Measurements from ENCODE around the gene GRHL3. TPM values are rescaled to one million over a fixed set of nuclear protein-coding genes. Genes with fewer than 3 reads are reported as not detected.

GRHL3 gene
- polyA plus RNA-seq, 2 donors = 59.0 to 115 TPM

DNA sequence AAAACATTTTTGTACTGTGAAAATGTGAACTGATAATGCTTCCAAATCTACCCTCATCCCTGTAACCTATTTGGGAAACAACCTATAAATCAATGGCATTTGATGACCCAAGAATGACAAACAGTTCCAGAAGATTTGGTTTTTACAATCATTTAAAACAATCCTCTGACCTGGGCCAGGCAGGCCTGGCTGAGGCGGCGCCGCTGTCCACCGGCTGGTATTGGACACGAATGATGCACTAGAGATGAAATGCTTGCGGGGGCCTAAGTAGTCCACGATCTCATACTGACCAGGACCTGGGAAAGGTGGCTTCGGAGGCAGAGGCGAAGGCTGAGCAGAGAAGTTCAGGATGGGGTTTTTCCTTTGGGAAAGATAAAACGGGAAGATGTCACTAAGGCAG lies 41.5 kb downstream of the GRHL3 start:
- no peaks in the 10 kb centered on the region for H3K27me3 ChIP-seq (ENCODE audit: control insufficient read depth in 1 of 2, insufficient read depth in 2 of 2, low read length in 2 of 2)
- no peak overlapping the region for H3K4me3 ChIP-seq (ENCODE audit: low read depth in 1 of 2, low read length in 2 of 2)
- 98% methylated on average over 10 of the region's 10 CpGs for WGBS, 2 donors
- peaks cover 0 to 5% of the 10 kb centered on the region in 2 donors for H3K36me3 ChIP-seq (ENCODE audit: control insufficient read depth in 2 of 2, insufficient read depth in 2 of 2, low read length in 1 of 2)
- no peaks in the 10 kb centered on the region for H3K9me3 ChIP-seq (ENCODE audit: control insufficient read depth in 2 of 2, insufficient read depth in 1 of 2, low read depth in 1 of 2, low read length in 1 of 2)
- peaks cover 0 to 17% of the 10 kb centered on the region in 2 donors for H3K4me1 ChIP-seq (ENCODE audit: control insufficient read depth in 2 of 2, insufficient read depth in 2 of 2, low read length in 1 of 2)
- no peak overlapping the region for H3K27ac ChIP-seq (ENCODE audit: low read depth in 2 of 2, low read length in 1 of 2)

DNA sequence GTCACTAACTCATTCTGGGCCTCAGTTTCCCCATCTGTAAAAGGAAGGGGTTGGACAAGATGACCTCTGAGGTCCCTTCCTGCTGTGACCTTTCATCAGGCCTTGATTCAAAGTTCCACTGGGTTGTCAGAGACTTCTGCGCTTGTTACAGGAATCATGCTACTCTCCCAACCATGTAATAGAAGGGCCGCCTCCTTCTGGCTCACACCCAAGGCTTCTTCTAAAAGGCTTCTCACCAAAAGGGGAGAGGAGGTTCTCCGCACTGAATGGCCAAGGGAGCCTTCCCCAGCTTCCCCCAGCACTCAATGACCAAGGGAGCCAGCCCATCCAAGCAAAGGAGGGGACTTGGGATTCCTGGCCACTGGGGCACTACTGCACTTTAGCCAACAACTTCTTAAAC lies 42.7 kb downstream of the GRHL3 start:
- H3K4me1 ChIP-seq (ENCODE audit: control insufficient read depth in 2 of 2, insufficient read depth in 2 of 2, low read length in 1 of 2) = peaks cover 0 to 22% of the 10 kb centered on the region in 2 donors
- H3K27me3 ChIP-seq (ENCODE audit: control insufficient read depth in 1 of 2, insufficient read depth in 2 of 2, low read length in 2 of 2) = no peaks in the 10 kb centered on the region
- peak overlapping the region in 1 of 2 donors; percentile 95 for H3K27ac ChIP-seq (ENCODE audit: low read depth in 2 of 2, low read length in 1 of 2)
- no peaks in the 10 kb centered on the region for H3K9me3 ChIP-seq (ENCODE audit: control insufficient read depth in 2 of 2, insufficient read depth in 1 of 2, low read depth in 1 of 2, low read length in 1 of 2)
- 93 to 98% methylated on average over 3 of the region's 3 CpGs for WGBS, 2 donors
- H3K4me3 ChIP-seq (ENCODE audit: low read depth in 1 of 2, low read length in 2 of 2) = no peak overlapping the region
- peaks cover 0 to 5% of the 10 kb centered on the region in 2 donors for H3K36me3 ChIP-seq (ENCODE audit: control insufficient read depth in 2 of 2, insufficient read depth in 2 of 2, low read length in 1 of 2)

DNA sequence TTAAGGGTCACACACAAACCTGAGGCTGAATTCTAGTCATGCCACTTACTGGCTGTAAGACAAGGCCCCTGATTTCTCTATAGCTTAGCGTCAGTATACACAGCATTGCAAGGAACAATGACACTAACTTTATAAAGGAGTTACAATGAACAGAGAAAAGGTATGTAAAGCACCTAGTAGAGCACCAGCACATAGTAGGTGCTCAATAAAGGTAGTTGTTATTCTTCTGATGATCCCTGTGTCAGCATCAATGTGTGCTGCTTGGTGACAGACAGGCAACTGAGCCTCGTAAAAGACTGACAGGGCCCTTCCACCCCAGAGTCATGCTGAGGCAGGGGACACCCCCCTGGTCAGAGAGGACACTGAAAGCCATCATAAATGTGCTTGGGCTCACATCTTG lies 43.2 kb downstream of the GRHL3 start:
- H3K36me3 ChIP-seq (ENCODE audit: control insufficient read depth in 2 of 2, insufficient read depth in 2 of 2, low read length in 1 of 2) = peaks cover 0 to 4% of the 10 kb centered on the region in 2 donors
- H3K27me3 ChIP-seq (ENCODE audit: control insufficient read depth in 1 of 2, insufficient read depth in 2 of 2, low read length in 2 of 2) = no peaks in the 10 kb centered on the region
- H3K4me3 ChIP-seq (ENCODE audit: low read depth in 1 of 2, low read length in 2 of 2) = no peak overlapping the region
- H3K27ac ChIP-seq (ENCODE audit: low read depth in 2 of 2, low read length in 1 of 2) = peak overlapping the region; percentile 90 to 95
- H3K4me1 ChIP-seq (ENCODE audit: control insufficient read depth in 2 of 2, insufficient read depth in 2 of 2, low read length in 1 of 2) = peaks cover 0 to 22% of the 10 kb centered on the region in 2 donors
- whole genome bisulfite sequencing, 2 donors = 85% methylated on average over 2 of the region's 2 CpGs
- H3K9me3 ChIP-seq (ENCODE audit: control insufficient read depth in 2 of 2, insufficient read depth in 1 of 2, low read depth in 1 of 2, low read length in 1 of 2) = no peaks in the 10 kb centered on the region

DNA sequence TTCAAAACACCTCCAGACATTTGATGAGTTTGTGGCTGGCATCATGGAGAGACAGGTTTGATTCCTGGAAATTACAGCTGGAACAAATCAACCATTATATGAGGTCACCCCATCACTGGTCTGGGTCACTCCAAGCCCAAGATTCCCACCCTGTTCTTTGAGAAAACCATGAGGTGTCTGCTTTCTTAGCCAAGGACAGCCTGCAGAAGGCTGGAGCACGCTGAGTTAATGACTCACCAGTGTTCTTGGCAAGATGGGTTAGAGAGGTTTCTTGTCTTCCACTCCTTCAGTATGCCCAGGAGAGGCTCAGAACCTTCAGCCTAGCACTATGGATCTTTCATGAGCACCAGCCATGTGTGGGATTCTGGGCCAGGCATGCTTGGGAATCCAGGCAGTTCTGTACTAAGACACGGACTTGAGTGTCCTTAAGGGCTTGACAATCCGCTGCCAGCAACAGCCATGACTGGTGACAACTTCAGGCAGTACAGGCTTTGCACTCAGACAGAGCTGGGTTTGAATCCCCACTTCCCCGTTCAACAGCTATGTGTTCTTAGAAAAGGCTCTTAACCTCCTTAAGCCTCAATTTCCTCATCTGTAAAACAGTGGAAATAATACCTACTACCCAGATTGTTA lies 43.9 kb downstream of the GRHL3 start:
- no peaks in the 10 kb centered on the region for H3K27me3 ChIP-seq (ENCODE audit: control insufficient read depth in 1 of 2, insufficient read depth in 2 of 2, low read length in 2 of 2)
- WGBS, 2 donors = 54 to 60% methylated on average over 4 of the region's 4 CpGs
- H3K9me3 ChIP-seq (ENCODE audit: control insufficient read depth in 2 of 2, insufficient read depth in 1 of 2, low read depth in 1 of 2, low read length in 1 of 2) = no peaks in the 10 kb centered on the region
- H3K4me1 ChIP-seq (ENCODE audit: control insufficient read depth in 2 of 2, insufficient read depth in 2 of 2, low read length in 1 of 2) = peaks cover 0 to 24% of the 10 kb centered on the region in 2 donors
- peak overlapping the region; percentile 90 to 95 for H3K27ac ChIP-seq (ENCODE audit: low read depth in 2 of 2, low read length in 1 of 2)
- peaks cover 0 to 2% of the 10 kb centered on the region in 2 donors for H3K36me3 ChIP-seq (ENCODE audit: control insufficient read depth in 2 of 2, insufficient read depth in 2 of 2, low read length in 1 of 2)
- H3K4me3 ChIP-seq (ENCODE audit: low read depth in 1 of 2, low read length in 2 of 2) = no peak overlapping the region

DNA sequence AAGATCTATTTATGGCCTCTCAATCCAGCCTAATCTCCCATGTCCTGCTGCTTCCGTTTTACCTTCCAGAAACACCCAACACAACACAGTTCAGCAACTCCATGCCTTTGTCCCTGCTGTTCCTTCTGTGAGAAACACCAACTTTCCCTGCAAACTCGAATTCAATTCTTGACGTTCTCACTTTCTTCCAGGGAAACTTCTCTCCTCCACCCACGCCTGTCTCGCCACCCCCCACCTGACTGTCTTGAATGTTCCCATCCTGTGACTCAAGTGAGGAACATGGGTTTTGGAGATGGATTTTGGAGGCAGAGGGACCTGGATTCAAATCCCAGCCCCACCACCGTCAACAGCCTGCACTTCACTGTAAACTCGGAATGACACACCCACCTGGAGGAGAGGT lies 44.8 kb downstream of the GRHL3 start:
- no peaks in the 10 kb centered on the region for H3K9me3 ChIP-seq (ENCODE audit: control insufficient read depth in 2 of 2, insufficient read depth in 1 of 2, low read depth in 1 of 2, low read length in 1 of 2)
- 73 to 75% methylated on average over 7 of the region's 7 CpGs for WGBS, 2 donors
- no peaks in the 10 kb centered on the region for H3K36me3 ChIP-seq (ENCODE audit: control insufficient read depth in 2 of 2, insufficient read depth in 2 of 2, low read length in 1 of 2)
- H3K27ac ChIP-seq (ENCODE audit: low read depth in 2 of 2, low read length in 1 of 2) = peak overlapping the region; percentile 90 to 97
- H3K27me3 ChIP-seq (ENCODE audit: control insufficient read depth in 1 of 2, insufficient read depth in 2 of 2, low read length in 2 of 2) = no peaks in the 10 kb centered on the region
- H3K4me1 ChIP-seq (ENCODE audit: control insufficient read depth in 2 of 2, insufficient read depth in 2 of 2, low read length in 1 of 2) = peaks cover 0 to 27% of the 10 kb centered on the region in 2 donors
- H3K4me3 ChIP-seq (ENCODE audit: low read depth in 1 of 2, low read length in 2 of 2) = no peak overlapping the region

DNA sequence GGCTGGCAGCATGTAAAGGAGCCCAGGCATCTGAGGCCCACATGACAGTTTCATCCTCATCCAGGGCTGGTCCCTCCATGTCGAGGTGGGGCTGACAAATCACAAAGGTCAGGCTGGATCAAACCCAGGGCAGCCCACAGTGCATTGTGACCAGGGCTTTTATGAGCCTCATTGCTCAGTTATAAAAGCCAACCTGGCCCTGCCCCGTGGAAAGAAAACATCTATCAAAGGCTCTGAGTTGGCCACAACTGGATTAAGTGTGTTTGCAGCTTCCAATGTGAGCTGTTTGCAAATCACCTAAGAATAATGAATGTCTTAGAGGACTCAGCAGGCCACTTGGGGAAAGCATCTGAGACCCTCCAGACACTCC lies 45.4 kb downstream of the GRHL3 start:
- Histone ChIP-seq H3K9me3 (ENCODE audit: control insufficient read depth in 2 of 2, insufficient read depth in 1 of 2, low read depth in 1 of 2, low read length in 1 of 2) (no peaks in the 10 kb centered on the region), H3K36me3 (ENCODE audit: control insufficient read depth in 2 of 2, insufficient read depth in 2 of 2, low read length in 1 of 2) (no peaks in the 10 kb centered on the region), H3K27me3 (ENCODE audit: control insufficient read depth in 1 of 2, insufficient read depth in 2 of 2, low read length in 2 of 2) (no peaks in the 10 kb centered on the region), H3K4me1 (ENCODE audit: control insufficient read depth in 2 of 2, insufficient read depth in 2 of 2, low read length in 1 of 2) (peaks cover 0 to 27% of the 10 kb centered on the region in 2 donors), H3K4me3 (ENCODE audit: low read depth in 1 of 2, low read length in 2 of 2) (no peak overlapping the region), H3K27ac (ENCODE audit: low read depth in 2 of 2, low read length in 1 of 2) (peak overlapping the region; percentile 90 to 97)
- WGBS, 2 donors = 26 to 38% methylated on average over 2 of the region's 2 CpGs

DNA sequence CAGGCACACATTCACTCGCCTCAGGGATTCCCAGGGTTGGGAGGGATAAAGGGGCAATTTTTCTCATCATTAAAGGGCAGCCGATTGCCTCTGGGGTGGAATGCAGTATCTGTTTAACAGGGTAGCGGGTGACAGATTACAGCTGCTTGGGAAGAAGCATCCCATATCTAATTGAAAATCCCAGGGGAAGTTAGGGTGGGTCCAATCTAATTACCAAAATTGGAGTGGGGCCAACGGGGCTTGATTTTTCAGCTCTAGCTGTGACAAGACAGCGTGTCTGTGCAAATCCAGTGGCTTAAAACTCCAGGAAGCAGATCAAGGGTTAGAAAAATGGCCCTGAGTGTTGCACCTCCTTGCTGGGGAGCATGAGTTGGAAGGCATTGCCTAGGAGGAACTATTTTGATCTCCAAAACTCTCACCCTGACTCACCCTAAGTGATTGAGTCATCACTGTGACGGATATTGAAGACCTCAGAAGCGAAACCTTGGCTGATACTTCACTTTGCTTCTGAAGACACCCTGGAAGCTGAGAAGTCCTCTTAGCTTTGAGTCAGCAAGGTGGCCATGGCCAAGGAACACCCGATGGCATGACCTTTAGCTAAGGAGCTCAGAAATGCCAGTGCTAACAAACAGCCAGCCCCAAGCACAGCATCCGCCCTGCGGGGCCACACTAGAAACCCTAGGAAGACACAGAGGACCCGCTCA lies 46.0 kb downstream of the GRHL3 start:
- H3K4me1 ChIP-seq (ENCODE audit: control insufficient read depth in 2 of 2, insufficient read depth in 2 of 2, low read length in 1 of 2) = peaks cover 0 to 27% of the 10 kb centered on the region in 2 donors
- WGBS, 2 donors = 49 to 62% methylated on average over 11 of the region's 11 CpGs
- no peaks in the 10 kb centered on the region for H3K9me3 ChIP-seq (ENCODE audit: control insufficient read depth in 2 of 2, insufficient read depth in 1 of 2, low read depth in 1 of 2, low read length in 1 of 2)
- H3K27me3 ChIP-seq (ENCODE audit: control insufficient read depth in 1 of 2, insufficient read depth in 2 of 2, low read length in 2 of 2) = no peaks in the 10 kb centered on the region
- H3K27ac ChIP-seq (ENCODE audit: low read depth in 2 of 2, low read length in 1 of 2) = peak overlapping the region; percentile 90 to 98
- H3K4me3 ChIP-seq (ENCODE audit: low read depth in 1 of 2, low read length in 2 of 2) = no peak overlapping the region
- H3K36me3 ChIP-seq (ENCODE audit: control insufficient read depth in 2 of 2, insufficient read depth in 2 of 2, low read length in 1 of 2) = no peaks in the 10 kb centered on the region

DNA sequence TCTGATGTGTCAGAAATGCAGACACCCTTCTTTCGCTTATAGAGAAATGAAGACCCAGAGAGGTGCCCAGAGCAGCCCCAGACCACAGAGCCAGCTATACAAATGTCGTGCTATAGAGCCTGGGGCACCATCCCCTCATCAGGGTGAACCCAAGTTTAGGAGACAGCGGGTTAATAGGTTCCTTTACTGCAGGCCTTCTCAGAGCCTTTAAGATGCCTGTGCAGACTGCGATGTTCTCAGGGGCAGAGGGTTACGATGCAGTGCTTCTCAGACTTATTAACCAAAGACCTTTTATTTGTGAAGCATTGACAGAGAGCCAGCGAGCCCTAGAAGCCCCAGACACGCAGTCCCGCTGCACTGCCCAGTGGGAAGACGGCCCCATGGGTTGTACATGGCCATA lies 47.5 kb downstream of the GRHL3 start:
- Histone ChIP-seq H3K9me3 (ENCODE audit: control insufficient read depth in 2 of 2, insufficient read depth in 1 of 2, low read depth in 1 of 2, low read length in 1 of 2) (no peaks in the 10 kb centered on the region), H3K27me3 (ENCODE audit: control insufficient read depth in 1 of 2, insufficient read depth in 2 of 2, low read length in 2 of 2) (no peaks in the 10 kb centered on the region), H3K4me1 (ENCODE audit: control insufficient read depth in 2 of 2, insufficient read depth in 2 of 2, low read length in 1 of 2) (peaks cover 0 to 27% of the 10 kb centered on the region in 2 donors), H3K27ac (ENCODE audit: low read depth in 2 of 2, low read length in 1 of 2) (no peak overlapping the region), H3K36me3 (ENCODE audit: control insufficient read depth in 2 of 2, insufficient read depth in 2 of 2, low read length in 1 of 2) (no peaks in the 10 kb centered on the region), H3K4me3 (ENCODE audit: low read depth in 1 of 2, low read length in 2 of 2) (no peak overlapping the region)
- WGBS, 2 donors = 94 to 97% methylated on average over 9 of the region's 9 CpGs

DNA sequence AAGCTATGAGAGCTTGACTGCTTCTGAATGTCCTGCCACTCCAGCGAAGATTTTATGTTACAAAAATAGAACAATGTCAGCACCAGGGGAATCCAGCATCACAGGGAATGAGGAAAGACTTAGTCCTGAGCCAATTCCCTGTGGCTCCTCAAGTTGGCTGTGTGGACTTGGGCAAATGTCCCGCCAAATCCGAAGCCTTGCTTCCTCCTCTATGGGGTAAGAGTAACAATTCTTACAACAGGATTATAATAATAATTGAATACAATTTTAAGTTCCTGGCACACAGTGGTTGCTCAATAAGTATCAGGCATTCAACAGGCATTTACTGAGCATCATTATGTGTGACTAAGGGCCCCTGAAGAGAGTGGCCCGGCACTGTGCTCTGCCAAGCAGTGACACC lies 50.0 kb downstream of the GRHL3 start:
- peaks cover 0 to 26% of the 10 kb centered on the region in 2 donors for H3K4me1 ChIP-seq (ENCODE audit: control insufficient read depth in 2 of 2, insufficient read depth in 2 of 2, low read length in 1 of 2)
- no peaks in the 10 kb centered on the region for H3K9me3 ChIP-seq (ENCODE audit: control insufficient read depth in 2 of 2, insufficient read depth in 1 of 2, low read depth in 1 of 2, low read length in 1 of 2)
- H3K27ac ChIP-seq (ENCODE audit: low read depth in 2 of 2, low read length in 1 of 2) = peak overlapping the region; percentile 82 to 86
- H3K27me3 ChIP-seq (ENCODE audit: control insufficient read depth in 1 of 2, insufficient read depth in 2 of 2, low read length in 2 of 2) = no peaks in the 10 kb centered on the region
- WGBS, 2 donors = 52 to 63% methylated on average over 4 of the region's 4 CpGs
- H3K4me3 ChIP-seq (ENCODE audit: low read depth in 1 of 2, low read length in 2 of 2) = no peak overlapping the region
- no peaks in the 10 kb centered on the region for H3K36me3 ChIP-seq (ENCODE audit: control insufficient read depth in 2 of 2, insufficient read depth in 2 of 2, low read length in 1 of 2)

DNA sequence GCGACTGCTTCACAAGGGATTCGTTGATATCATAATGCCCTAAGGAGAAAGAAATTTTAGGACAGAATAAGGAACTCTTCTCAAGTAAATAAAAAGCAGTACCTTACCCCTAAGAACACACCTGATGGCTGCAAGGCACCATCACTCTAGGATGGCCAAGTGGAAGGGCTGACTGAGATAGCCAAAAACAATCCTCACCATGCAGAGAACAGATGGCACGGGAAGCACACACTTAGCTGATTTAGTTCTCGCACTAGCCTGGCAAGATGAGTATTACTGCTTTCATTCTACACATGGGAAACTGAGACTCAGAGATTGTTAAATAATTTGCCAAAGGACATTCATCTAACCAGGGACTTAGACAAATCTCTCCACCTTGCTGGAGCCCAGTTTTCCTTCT lies 50.6 kb downstream of the GRHL3 start:
- Histone ChIP-seq H3K27me3 (ENCODE audit: control insufficient read depth in 1 of 2, insufficient read depth in 2 of 2, low read length in 2 of 2) (no peaks in the 10 kb centered on the region), H3K4me1 (ENCODE audit: control insufficient read depth in 2 of 2, insufficient read depth in 2 of 2, low read length in 1 of 2) (peaks cover 0 to 25% of the 10 kb centered on the region in 2 donors), H3K27ac (ENCODE audit: low read depth in 2 of 2, low read length in 1 of 2) (peak overlapping the region; percentile 59 to 82), H3K4me3 (ENCODE audit: low read depth in 1 of 2, low read length in 2 of 2) (no peak overlapping the region), H3K9me3 (ENCODE audit: control insufficient read depth in 2 of 2, insufficient read depth in 1 of 2, low read depth in 1 of 2, low read length in 1 of 2) (no peaks in the 10 kb centered on the region), H3K36me3 (ENCODE audit: control insufficient read depth in 2 of 2, insufficient read depth in 2 of 2, low read length in 1 of 2) (no peaks in the 10 kb centered on the region)
- 82 to 88% methylated on average over 4 of the region's 4 CpGs for WGBS, 2 donors
